ENCODE data around the gene PREX1.

Gene PREX1

GRCh38 chr20:48740292-48740649 lies 87.5 kb downstream of the PREX1 start:
- no peak overlapping the region for H3K4me3 ChIP-seq (ENCODE audit: low read depth, low read length)
- TF ChIP-seq, protein P1, sequence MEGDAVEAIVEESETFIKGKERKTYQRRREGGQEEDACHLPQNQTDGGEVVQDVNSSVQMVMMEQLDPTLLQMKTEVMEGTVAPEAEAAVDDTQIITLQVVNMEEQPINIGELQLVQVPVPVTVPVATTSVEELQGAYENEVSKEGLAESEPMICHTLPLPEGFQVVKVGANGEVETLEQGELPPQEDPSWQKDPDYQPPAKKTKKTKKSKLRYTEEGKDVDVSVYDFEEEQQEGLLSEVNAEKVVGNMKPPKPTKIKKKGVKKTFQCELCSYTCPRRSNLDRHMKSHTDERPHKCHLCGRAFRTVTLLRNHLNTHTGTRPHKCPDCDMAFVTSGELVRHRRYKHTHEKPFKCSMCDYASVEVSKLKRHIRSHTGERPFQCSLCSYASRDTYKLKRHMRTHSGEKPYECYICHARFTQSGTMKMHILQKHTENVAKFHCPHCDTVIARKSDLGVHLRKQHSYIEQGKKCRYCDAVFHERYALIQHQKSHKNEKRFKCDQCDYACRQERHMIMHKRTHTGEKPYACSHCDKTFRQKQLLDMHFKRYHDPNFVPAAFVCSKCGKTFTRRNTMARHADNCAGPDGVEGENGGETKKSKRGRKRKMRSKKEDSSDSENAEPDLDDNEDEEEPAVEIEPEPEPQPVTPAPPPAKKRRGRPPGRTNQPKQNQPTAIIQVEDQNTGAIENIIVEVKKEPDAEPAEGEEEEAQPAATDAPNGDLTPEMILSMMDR (IDR thresholded peaks at IDR 0.05; ENCODE audit: control insufficient read depth, extremely low read depth, insufficient read depth), result no peak
- DNase-seq (ENCODE audit: low read depth), result no peak

DNA sequence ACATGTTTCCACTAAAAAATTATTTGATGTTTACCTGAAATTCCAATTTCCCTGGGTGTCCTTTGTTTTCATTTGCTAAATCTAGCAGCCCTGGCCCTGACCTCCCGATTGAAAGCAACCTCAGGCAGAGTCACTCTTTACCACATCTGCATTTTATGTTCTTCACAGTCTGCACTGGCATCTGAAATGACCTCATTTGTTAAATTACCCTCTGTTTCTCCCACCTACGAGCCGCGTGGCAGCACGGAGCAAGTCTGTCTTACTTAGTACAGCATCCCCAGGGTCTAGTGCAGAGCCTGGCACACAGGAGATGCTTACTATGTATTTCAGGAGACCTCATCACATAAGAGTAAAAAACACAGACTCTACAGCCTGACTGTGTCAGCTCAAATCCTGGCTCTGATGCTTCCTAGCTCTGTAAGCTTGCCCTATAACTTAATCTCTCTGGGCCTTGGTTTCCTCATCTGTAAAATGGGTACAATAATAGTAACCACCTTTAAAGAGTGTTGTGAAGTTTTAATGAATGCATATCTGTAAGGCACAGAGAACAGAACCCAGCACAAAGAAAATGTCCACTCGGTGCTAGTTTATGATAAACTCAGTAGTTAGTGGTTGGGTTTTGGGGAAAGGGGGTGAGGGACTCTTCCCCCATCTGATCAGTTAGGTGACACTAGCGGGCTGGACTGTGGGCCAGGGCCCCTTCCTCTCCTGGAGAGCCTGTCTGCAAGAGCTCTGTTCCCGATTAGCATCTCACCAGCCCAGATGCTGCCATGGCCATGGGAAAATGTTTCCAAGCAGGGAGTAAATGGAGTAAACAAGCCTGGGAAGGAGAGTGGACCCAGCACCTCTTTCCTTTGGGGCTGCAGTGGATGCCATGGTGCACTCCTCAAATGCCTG lies 88.2 kb downstream of the PREX1 start:
- no peak for DNase-seq (ENCODE audit: low read depth)
- TF ChIP-seq, protein P1 (IDR thresholded peaks at IDR 0.05; ENCODE audit: control insufficient read depth, extremely low read depth, insufficient read depth), result no peak
- no peak overlapping the region for H3K4me3 ChIP-seq (ENCODE audit: low read depth, low read length)

GRCh38 chr20:48738399-48739304 lies 89.1 kb downstream of the PREX1 start:
- TF ChIP-seq, protein P1 (IDR thresholded peaks at IDR 0.05; ENCODE audit: control insufficient read depth, extremely low read depth, insufficient read depth), result no peak
- no peak overlapping the region for H3K4me3 ChIP-seq (ENCODE audit: low read depth, low read length)
- no peak for DNase-seq (ENCODE audit: low read depth)

GRCh38 chr20:48738094-48738398 lies 89.8 kb downstream of the PREX1 start:
- DNase-seq (ENCODE audit: low read depth), result no peak
- TF ChIP-seq, protein P1 (IDR thresholded peaks at IDR 0.05; ENCODE audit: control insufficient read depth, extremely low read depth, insufficient read depth), result no peak
- no peak overlapping the region for H3K4me3 ChIP-seq (ENCODE audit: low read depth, low read length)

GRCh38 chr20:48737434-48738093 lies 90.2 kb downstream of the PREX1 start:
- no peak overlapping the region for H3K4me3 ChIP-seq (ENCODE audit: low read depth, low read length)
- TF ChIP-seq, protein P1 (IDR thresholded peaks at IDR 0.05; ENCODE audit: control insufficient read depth, extremely low read depth, insufficient read depth), result no peak
- no peak for DNase-seq (ENCODE audit: low read depth)

DNA sequence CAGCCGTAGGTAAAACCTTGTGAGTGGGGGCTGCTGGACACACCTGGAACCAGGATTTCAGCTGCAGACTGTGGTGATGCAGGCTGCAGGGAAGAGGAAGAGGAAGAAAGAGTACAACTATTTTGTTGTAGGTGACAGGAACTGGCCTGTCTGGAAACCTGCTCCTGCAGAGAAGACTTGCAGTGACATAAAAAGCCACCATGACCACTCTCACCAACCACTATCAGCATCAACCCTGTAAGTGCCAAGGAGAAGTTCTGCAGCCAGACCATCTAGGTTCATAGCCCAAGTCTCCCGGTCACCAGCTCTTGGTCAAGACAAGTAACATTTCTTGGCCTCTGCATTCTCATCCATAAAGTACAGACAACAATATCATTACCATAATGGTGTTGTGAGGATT lies 91.2 kb downstream of the PREX1 start:
- DNase-seq (ENCODE audit: low read depth), result no peak
- TF ChIP-seq, protein P1 (IDR thresholded peaks at IDR 0.05; ENCODE audit: control insufficient read depth, extremely low read depth, insufficient read depth), result no peak
- no peak overlapping the region for H3K4me3 ChIP-seq (ENCODE audit: low read depth, low read length)

Data from LNCaP clone FGC (cell line).